GM18508 (cell line): ENCODE results near the gene TFDP2.

Source experiments
- ATAC-seq: cut with Tn5 transposase; IDR thresholded peaks from one replicate; pipeline ENCODE4 v1.9.1; 2021; ENCODE audit warnings: moderate number of reproducible peaks; ENCODE audit not compliant: insufficient read depth, unreplicated experiment

Gene TFDP2

GRCh38 chr3:141898908-141899307 is 250.4 kb downstream of the TFDP2 start:
- no peak for ATAC-seq

DNA sequence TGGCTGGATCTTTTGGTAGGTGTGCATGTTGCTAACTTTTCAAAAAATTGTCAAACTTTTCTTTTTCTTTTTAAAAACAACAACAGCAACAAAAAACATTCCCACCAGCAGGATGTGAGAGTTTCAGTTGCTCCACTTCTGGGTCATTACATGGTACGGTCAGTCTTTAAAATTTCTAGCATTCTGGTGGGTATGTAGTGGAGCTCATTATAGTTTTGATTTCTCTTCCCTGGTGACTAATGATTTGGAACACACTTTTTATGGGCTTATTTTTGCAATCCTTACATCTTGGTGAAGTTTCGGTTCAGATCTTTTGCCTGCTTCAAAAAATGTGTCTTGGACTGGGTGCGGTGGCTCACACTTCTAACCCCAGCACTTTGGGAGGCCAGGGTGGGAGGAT is 253.6 kb downstream of the TFDP2 start:
- no peak for ATAC-seq

DNA sequence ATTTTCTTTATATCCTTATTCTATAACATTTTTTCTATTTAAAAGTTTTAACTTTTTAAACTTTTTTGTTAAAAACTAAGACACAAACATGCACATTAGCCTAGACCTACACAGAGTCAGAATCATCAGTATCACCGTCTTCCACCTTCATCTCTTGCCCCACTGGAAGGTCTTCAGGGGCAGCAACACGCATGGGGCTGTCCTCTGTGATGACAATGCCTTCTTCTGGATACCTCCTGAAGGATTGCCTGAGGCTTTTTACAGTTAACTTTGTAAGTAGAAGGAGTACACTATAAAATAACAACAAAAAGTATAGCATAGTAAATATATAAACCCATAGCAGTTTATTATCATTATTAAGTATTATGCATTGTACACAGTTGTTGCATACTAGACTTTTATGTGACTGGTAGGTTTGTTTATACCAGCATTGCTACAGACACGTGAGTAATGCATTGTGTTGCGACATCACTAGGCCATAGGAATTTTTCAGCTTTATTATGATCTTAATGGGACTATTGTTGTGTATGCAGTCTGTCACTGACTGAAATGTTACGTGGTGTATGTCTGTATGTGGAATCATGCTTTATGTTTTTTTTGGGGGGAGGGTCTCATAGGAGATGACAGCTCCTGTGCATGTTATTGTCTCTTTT is 254.7 kb downstream of the TFDP2 start:
- no peak for ATAC-seq
